IMR-90 (cell line): ENCODE data around the gene GLUD1. TPM values are rescaled to one million over a fixed set of nuclear protein-coding genes. Genes with fewer than 3 reads are reported as not detected.
"Not testable (repeated sequence)": the region's sequence is repeated elsewhere in the genome, so short reads cannot be mapped to it uniquely, and the experiment has no call there.

Experiments used
- ATAC-seq: fragments of 200-7000 bp; cut with Tn5 transposase; 2 replicates; pipeline ENCODE4 v1.9.1; 2020; ENCODE audit warnings: low read depth, mild to moderate bottlenecking, moderate library complexity
- BruUV-seq: library from RNA; stranded (reverse); fragments of 400-500 nt; replicated peaks from 2 replicates; lab custom pipeline; 2021; lab: Mats Ljungman, UMichigan
- CTCF ChIA-PET: fragments of 300-600 bp; formaldehyde crosslinking; extraction: SDS; loops from one replicate; lab custom pipeline; 2021; ENCODE audit warnings: antibody characterized with exemption; lab: Yijun Ruan, JAX
- POLR2A ChIA-PET: fragments of 300-600 bp; sonication (Branson Sonifier 250); formaldehyde crosslinking; loops from one replicate; lab custom pipeline; 2022; ENCODE audit warnings: antibody characterized with exemption; ENCODE audit not compliant: unreplicated experiment; lab: Charles Lee
- DNase-seq: peaks from one replicate; pipeline ENCODE4 v3.0.0; 2013
- H2AFZ ChIP-seq: replicated peaks from 2 replicates; pipeline ENCODE3; 2013; ENCODE audit warnings: low read length, mild to moderate bottlenecking; ENCODE audit not compliant: poor library complexity
- H2AK5ac ChIP-seq: 2 replicates; pipeline ENCODE4 v1.6.1; 2013; ENCODE audit warnings: low read depth, low read length, inconsistent platforms
- H2AK9ac ChIP-seq: replicated peaks from 2 replicates; pipeline ENCODE3; 2013; ENCODE audit warnings: mild to moderate bottlenecking, low read depth, low read length, moderate library complexity; ENCODE audit not compliant: poor library complexity
- H2BK120ac ChIP-seq: 2 replicates; pipeline ENCODE4 v1.6.1; 2013; ENCODE audit warnings: low read depth, low read length, inconsistent platforms
- H2BK15ac ChIP-seq: 3 replicates; pipeline ENCODE4 v1.6.1; 2013; ENCODE audit warnings: low read depth, low read length, inconsistent platforms
- H2BK20ac ChIP-seq: 2 replicates; pipeline ENCODE4 v1.6.1; 2013; ENCODE audit warnings: low read depth, mild to moderate bottlenecking, inconsistent platforms, low read length, moderate library complexity
- H2BK5ac ChIP-seq: 2 replicates; pipeline ENCODE4 v1.6.1; 2013; ENCODE audit warnings: mild to moderate bottlenecking, low read depth, low read length, inconsistent platforms; ENCODE audit not compliant: poor library complexity, severe bottlenecking
- H3K14ac ChIP-seq: replicated peaks from 2 replicates; pipeline ENCODE4 v1.6.1; 2013; ENCODE audit warnings: low read depth, low read length, inconsistent platforms
- H3K18ac ChIP-seq: 2 replicates; pipeline ENCODE4 v1.6.1; 2013; ENCODE audit warnings: low read depth, low read length, control low read depth
- H3K23ac ChIP-seq: 2 replicates; pipeline ENCODE4 v1.6.1; 2013; ENCODE audit warnings: low read depth, low read length, inconsistent platforms
- H3K27ac ChIP-seq: 2 replicates; pipeline ENCODE4 v1.5.1; 2013; ENCODE audit warnings: mild to moderate bottlenecking, control low read depth, low read length; ENCODE audit not compliant: insufficient read depth
- H3K27me3 ChIP-seq: 2 replicates; pipeline ENCODE4 v1.6.1; 2013; ENCODE audit warnings: low read length; ENCODE audit not compliant: control insufficient read depth, insufficient read depth
- H3K36me3 ChIP-seq: 2 replicates; pipeline ENCODE4 v1.6.1; 2013; ENCODE audit warnings: low read length, mixed read lengths; ENCODE audit not compliant: control insufficient read depth, insufficient read depth
- H3K4ac ChIP-seq: 2 replicates; pipeline ENCODE4 v1.6.1; 2013; ENCODE audit warnings: low read depth, low read length, inconsistent platforms
- H3K4me1 ChIP-seq: 2 replicates; pipeline ENCODE4 v1.6.1; 2013; ENCODE audit warnings: low read length, mixed read lengths; ENCODE audit not compliant: control insufficient read depth, insufficient read depth
- H3K4me2 ChIP-seq: 2 replicates; pipeline ENCODE4 v1.6.1; 2013; ENCODE audit warnings: low read depth, mild to moderate bottlenecking, control low read depth, low read length, moderate library complexity
- H3K4me3 ChIP-seq: 2 replicates; pipeline ENCODE4 v1.5.1; 2013; ENCODE audit warnings: low read depth, mild to moderate bottlenecking, control low read depth, low read length, moderate library complexity; ENCODE audit not compliant: insufficient read depth
- H3K56ac ChIP-seq: 2 replicates; pipeline ENCODE4 v1.6.1; 2013; ENCODE audit warnings: low read length, inconsistent platforms; ENCODE audit not compliant: insufficient read depth; ENCODE audit errors: extremely low read depth
- H3K79me1 ChIP-seq, 2 experiments: 2 replicates each; pipeline ENCODE4 v1.6.1; 2013; ENCODE audit warnings: low read length in 2 of 2, inconsistent platforms in 1 of 2, low read depth in 1 of 2
- H3K9ac ChIP-seq: 2 replicates; pipeline ENCODE4 v1.6.1; 2013; ENCODE audit warnings: low read depth, low read length, control low read depth
- H3K9me1 ChIP-seq: 2 replicates; pipeline ENCODE4 v1.6.1; 2013; ENCODE audit warnings: low read length, inconsistent platforms; ENCODE audit not compliant: insufficient read depth
- H3K9me3 ChIP-seq: 2 replicates; pipeline ENCODE4 v1.6.1; 2013; ENCODE audit warnings: low read length; ENCODE audit not compliant: control insufficient read depth, insufficient read depth
- H4K20me1 ChIP-seq: 2 replicates; pipeline ENCODE4 v1.6.1; 2013; ENCODE audit warnings: low read length, inconsistent platforms; ENCODE audit not compliant: insufficient read depth
- H4K5ac ChIP-seq: 2 replicates; pipeline ENCODE4 v1.6.1; 2013; ENCODE audit warnings: mild to moderate bottlenecking, low read depth, low read length, control low read depth
- H4K8ac ChIP-seq, 2 experiments: 2 replicates each; pipeline ENCODE4 v1.6.1; 2013; ENCODE audit warnings: low read depth in 2 of 2, low read length in 2 of 2, control low read depth in 1 of 2, inconsistent platforms in 1 of 2
- H4K91ac ChIP-seq: 2 replicates; pipeline ENCODE4 v1.6.1; 2013; ENCODE audit warnings: low read depth, low read length, inconsistent platforms; ENCODE audit not compliant: insufficient read depth
- WGBS, 2 experiments: methylation state at CpG; one replicate each; pipeline versions ENCODE4 v1.1.5 to v1.1.7; 2013; ENCODE audit warnings: missing lambda C conversion rate in 2 of 2; ENCODE audit not compliant: insufficient read length in 1 of 2; ENCODE audit errors: extremely low coverage in 2 of 2; 5-methylcytosine and 5-hydroxymethylcytosine counted together
- dilution Hi-C: fragments of 300-500 bp; cut with HindIII; formaldehyde crosslinking; loops from one replicate; pipeline ENCODE4 v1.14.3; 2018; ENCODE audit warnings: low sequenced_read_pairs; ENCODE audit not compliant: unreplicated experiment
- in situ Hi-C: fragments of 300-500 bp; cut with MboI; formaldehyde crosslinking; loops from 3 replicates; pipeline ENCODE4 v1.14.3; 2019; ENCODE audit warnings: low sequenced_read_pairs, inconsistent platforms, mixed read lengths
- intact Hi-C: fragments of 100-400 bp; cut with micrococcal nuclease; formaldehyde crosslinking; loops from 2 replicates; pipeline ENCODE4 v1.10.0; 2022
- polyA plus RNA-seq, 3 experiments: library from polyadenylated mRNA; depleted of rRNA; stranded (reverse); fragments of >200 nt; gene quantifications; 2 replicates each; pipeline ENCODE4 v1.2.3, GENCODE V29; 2012; ENCODE audit warnings: low replicate concordance in 1 of 3
- total RNA-seq: library from RNA; depleted of rRNA; stranded (reverse); fragments of >200 nt; gene quantifications from 2 replicates; pipeline ENCODE4 v1.2.3, GENCODE V29; 2012

GLUD1 gene
- total and polyA plus RNA-seq, 2 of the 4 experiments (the other 2 are of a cell fraction), result 64.8 to 210 TPM

DNA sequence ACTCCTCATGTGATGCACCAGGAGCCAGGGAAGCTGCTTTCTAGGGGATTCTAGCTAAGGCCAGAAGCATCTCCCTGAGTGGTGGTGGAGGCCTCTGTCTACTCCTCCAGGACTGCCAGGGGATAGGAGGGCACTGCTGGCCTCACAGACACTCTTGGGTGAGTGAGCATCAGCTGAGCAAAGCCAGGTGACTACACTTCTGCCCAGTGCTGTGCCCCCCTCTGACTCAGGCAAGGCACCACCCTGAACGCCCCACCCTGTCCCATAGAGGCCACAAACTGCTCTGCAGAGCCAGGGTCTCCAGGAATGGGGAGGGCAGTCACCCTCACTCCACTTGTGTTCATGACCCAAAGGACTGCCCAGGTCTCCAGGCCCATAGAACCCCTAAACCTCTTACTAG, 75.1 kb downstream of the GLUD1 start:
- BruUV-seq, H3K4me1 ChIP-seq, H3K4me3 ChIP-seq, ATAC-seq, H3K79me1 ChIP-seq, H4K5ac ChIP-seq, H3K9me1 ChIP-seq, CTCF ChIA-PET, H3K14ac ChIP-seq, H3K56ac ChIP-seq, H4K91ac ChIP-seq, H3K27ac ChIP-seq, H3K36me3 ChIP-seq, H3K9me3 ChIP-seq, DNase-seq, H3K9ac ChIP-seq, intact Hi-C loops, H3K23ac ChIP-seq, H2BK5ac ChIP-seq, H4K8ac ChIP-seq, H3K4me2 ChIP-seq, in situ Hi-C loops, H3K27me3 ChIP-seq, POLR2A ChIA-PET, H2AFZ ChIP-seq, H3K4ac ChIP-seq, H2BK20ac ChIP-seq, H3K18ac ChIP-seq, H2BK15ac ChIP-seq, H2AK9ac ChIP-seq, dilution Hi-C loops, H4K20me1 ChIP-seq, H2BK120ac ChIP-seq: not testable (repeated sequence)
- H2AK5ac ChIP-seq, result peak overlapping the region; percentile 50; the same call in 1 of the 2 replicates
- WGBS, 2 experiments, result no CpG with 5 or more reads among the region's 1 CpG

DNA sequence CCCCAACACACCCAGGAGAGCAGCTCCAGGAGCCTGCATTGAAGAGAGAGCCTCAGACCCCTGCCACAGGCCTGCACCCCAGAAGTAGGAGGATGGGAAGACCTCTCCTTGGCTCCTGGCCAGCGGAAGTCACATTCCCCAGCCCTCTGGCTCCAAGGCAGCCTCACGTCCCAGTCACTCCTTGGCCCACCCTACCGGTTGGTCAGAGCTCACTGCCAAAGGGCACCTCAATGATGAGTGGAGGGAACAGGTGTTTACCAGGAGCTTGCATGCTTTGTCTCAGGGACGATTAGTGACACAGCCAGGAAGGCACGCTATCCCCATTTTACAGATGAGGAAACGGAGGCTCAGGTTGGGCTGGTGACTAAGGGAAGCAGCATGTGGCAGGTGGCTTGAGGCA, 75.6 kb downstream of the GLUD1 start:
- H3K56ac ChIP-seq, H3K9me1 ChIP-seq, H3K36me3 ChIP-seq, H2BK5ac ChIP-seq, H2BK20ac ChIP-seq, H3K27me3 ChIP-seq, dilution Hi-C loops, H4K8ac ChIP-seq, H4K91ac ChIP-seq, ATAC-seq, CTCF ChIA-PET, POLR2A ChIA-PET, DNase-seq, H2AK9ac ChIP-seq, H3K4ac ChIP-seq, H3K27ac ChIP-seq, H3K9ac ChIP-seq, H3K4me2 ChIP-seq, BruUV-seq, H2BK15ac ChIP-seq, intact Hi-C loops, H4K20me1 ChIP-seq, H2BK120ac ChIP-seq, H2AFZ ChIP-seq, H3K14ac ChIP-seq, in situ Hi-C loops, H3K79me1 ChIP-seq, H3K9me3 ChIP-seq, H3K23ac ChIP-seq, H3K4me1 ChIP-seq, H3K4me3 ChIP-seq, H3K18ac ChIP-seq, H4K5ac ChIP-seq, H2AK5ac ChIP-seq: not testable (repeated sequence)
- no CpG with 5 or more reads among the region's 6 CpGs for WGBS, 2 experiments
